Measurements from ENCODE around the gene COL11A1. TPM values are rescaled to one million over a fixed set of nuclear protein-coding genes. Genes with fewer than 3 reads are reported as not detected.

The COL11A1 gene
- total RNA-seq, 1 experiment from 2014 or later = not detected

GRCh38 chr1:103075316-103076000 lies 32.9 kb downstream of the COL11A1 start:
- no peaks in the 10 kb centered on the region; the same call in none of the 2 replicates for H3K9me2 ChIP-seq (ENCODE audit: insufficient read depth)
- ChIA-PET POLR2A (ENCODE audit: unreplicated experiment) (no interaction called here), CTCF (no interaction called here)
- H3K4me1 ChIP-seq (replicated peaks; ENCODE audit: insufficient read depth) = no peaks in the 10 kb centered on the region
- H3K27ac ChIP-seq = no peak overlapping the region
- H4K20me1 ChIP-seq (ENCODE audit: insufficient read depth) = no peaks in the 10 kb centered on the region
- H3F3A ChIP-seq (ENCODE audit: insufficient read depth, low read depth) = no peaks in the 10 kb centered on the region
- H3K79me2 ChIP-seq (ENCODE audit: low read depth) = no peaks in the 10 kb centered on the region
- no peak overlapping the region for H3K4me2 ChIP-seq
- intact Hi-C loops (cut with micrococcal nuclease; ENCODE audit: unreplicated experiment) = no loop called here
- H3K36me3 ChIP-seq (ENCODE audit: low read depth) = no peaks in the 10 kb centered on the region
- BruUV-seq (replicated peaks) = no TSS peak
- TF ChIP-seq EZH2 (IDR thresholded peaks at IDR 0.05; ENCODE audit: low read depth) = no peak
- TF ChIP-seq, protein P1, sequence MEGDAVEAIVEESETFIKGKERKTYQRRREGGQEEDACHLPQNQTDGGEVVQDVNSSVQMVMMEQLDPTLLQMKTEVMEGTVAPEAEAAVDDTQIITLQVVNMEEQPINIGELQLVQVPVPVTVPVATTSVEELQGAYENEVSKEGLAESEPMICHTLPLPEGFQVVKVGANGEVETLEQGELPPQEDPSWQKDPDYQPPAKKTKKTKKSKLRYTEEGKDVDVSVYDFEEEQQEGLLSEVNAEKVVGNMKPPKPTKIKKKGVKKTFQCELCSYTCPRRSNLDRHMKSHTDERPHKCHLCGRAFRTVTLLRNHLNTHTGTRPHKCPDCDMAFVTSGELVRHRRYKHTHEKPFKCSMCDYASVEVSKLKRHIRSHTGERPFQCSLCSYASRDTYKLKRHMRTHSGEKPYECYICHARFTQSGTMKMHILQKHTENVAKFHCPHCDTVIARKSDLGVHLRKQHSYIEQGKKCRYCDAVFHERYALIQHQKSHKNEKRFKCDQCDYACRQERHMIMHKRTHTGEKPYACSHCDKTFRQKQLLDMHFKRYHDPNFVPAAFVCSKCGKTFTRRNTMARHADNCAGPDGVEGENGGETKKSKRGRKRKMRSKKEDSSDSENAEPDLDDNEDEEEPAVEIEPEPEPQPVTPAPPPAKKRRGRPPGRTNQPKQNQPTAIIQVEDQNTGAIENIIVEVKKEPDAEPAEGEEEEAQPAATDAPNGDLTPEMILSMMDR (conservative IDR thresholded peaks at IDR 0.05) = no peak
- H2AFZ ChIP-seq = 0 out of 2 replicates have a peak overlapping the region, but pooled peaks have one; percentile 1
- H3K27me3 ChIP-seq (ENCODE audit: insufficient read depth, low read depth) = no peaks in the 10 kb centered on the region
- no peak overlapping the region for H3K4me3 ChIP-seq
- no peaks in the 10 kb centered on the region for H3K9me3 ChIP-seq (ENCODE audit: insufficient read depth, low read depth)
- DNase-seq = no peak

GRCh38 chr1:103074224-103074623 lies 34.1 kb downstream of the COL11A1 start:
- no peaks in the 10 kb centered on the region for H4K20me1 ChIP-seq (ENCODE audit: insufficient read depth)
- no peaks in the 10 kb centered on the region for H3K79me2 ChIP-seq (ENCODE audit: low read depth)
- TF ChIP-seq EZH2 (IDR thresholded peaks at IDR 0.05; ENCODE audit: low read depth) = no peak
- TF ChIP-seq, protein P1 (conservative IDR thresholded peaks at IDR 0.05) = no peak
- DNase-seq = no peak
- H3K27me3 ChIP-seq (ENCODE audit: insufficient read depth, low read depth) = no peaks in the 10 kb centered on the region
- ChIA-PET CTCF (no interaction called here), POLR2A (ENCODE audit: unreplicated experiment) (no interaction called here)
- intact Hi-C loops (cut with micrococcal nuclease; ENCODE audit: unreplicated experiment) = no loop called here
- no peaks in the 10 kb centered on the region for H3K36me3 ChIP-seq (ENCODE audit: low read depth)
- H2AFZ ChIP-seq = peak overlapping the region; percentile 52; the same call in 1 of the 2 replicates
- BruUV-seq (replicated peaks) = no TSS peak
- no peaks in the 10 kb centered on the region for H3F3A ChIP-seq (ENCODE audit: insufficient read depth, low read depth)
- H3K4me3 ChIP-seq = no peak overlapping the region
- no peaks in the 10 kb centered on the region; the same call in 1 of the 2 replicates for H3K9me3 ChIP-seq (ENCODE audit: insufficient read depth, low read depth)
- H3K27ac ChIP-seq = no peak overlapping the region
- no peaks in the 10 kb centered on the region for H3K4me1 ChIP-seq (replicated peaks; ENCODE audit: insufficient read depth)
- H3K4me2 ChIP-seq = no peak overlapping the region
- no peaks in the 10 kb centered on the region; the same call in 1 of the 2 replicates for H3K9me2 ChIP-seq (ENCODE audit: insufficient read depth)

GRCh38 chr1:103069201-103069600 lies 39.1 kb downstream of the COL11A1 start:
- intact Hi-C loops (cut with micrococcal nuclease; ENCODE audit: unreplicated experiment) = no loop called here
- H3K9me2 ChIP-seq (ENCODE audit: insufficient read depth) = no peaks in the 10 kb centered on the region; the same call in 1 of the 2 replicates
- no peaks in the 10 kb centered on the region for H3K27me3 ChIP-seq (ENCODE audit: insufficient read depth, low read depth)
- H3K4me1 ChIP-seq (replicated peaks; ENCODE audit: insufficient read depth) = no peaks in the 10 kb centered on the region
- H4K20me1 ChIP-seq (ENCODE audit: insufficient read depth) = no peaks in the 10 kb centered on the region
- no peak overlapping the region for H3K4me2 ChIP-seq
- no peak for DNase-seq
- H3K79me2 ChIP-seq (ENCODE audit: low read depth) = no peaks in the 10 kb centered on the region
- ChIA-PET POLR2A (ENCODE audit: unreplicated experiment) (no interaction called here), CTCF (no interaction called here)
- no peak for TF ChIP-seq EZH2 (IDR thresholded peaks at IDR 0.05; ENCODE audit: low read depth)
- TF ChIP-seq, protein P1 (conservative IDR thresholded peaks at IDR 0.05) = no peak
- no peaks in the 10 kb centered on the region for H3K36me3 ChIP-seq (ENCODE audit: low read depth)
- no peak overlapping the region for H3K4me3 ChIP-seq
- BruUV-seq (replicated peaks) = no TSS peak
- H2AFZ ChIP-seq = peak overlapping the region; percentile 55; the same call in 1 of the 2 replicates
- no peaks in the 10 kb centered on the region; the same call in none of the 2 replicates for H3K9me3 ChIP-seq (ENCODE audit: insufficient read depth, low read depth)
- no peak overlapping the region for H3K27ac ChIP-seq
- H3F3A ChIP-seq (ENCODE audit: insufficient read depth, low read depth) = no peaks in the 10 kb centered on the region

Data from PC-9 (cell line).